Mucosa of descending colon (tissue), 3 donors: ENCODE results near the gene PET100. TPM values are rescaled to one million over a fixed set of nuclear protein-coding genes. Genes with fewer than 3 reads are reported as not detected.
A peak's percentile ranks its signal among the peaks of the same experiment; 100 is the strongest.

Experiments used
- ATAC-seq: fragments of 200-7000 bp; cut with Tn5 transposase; one replicate; pipeline ENCODE4 v1.9.1; 2020; ENCODE audit warnings: mild to moderate bottlenecking, moderate library complexity
- DNase-seq, 3 donors: peaks; one replicate each; pipeline ENCODE4 v3.0.0-alpha.2; 2020
- H3K36me3 ChIP-seq: fragments of 200-600 bp; one replicate; pipeline ENCODE4 v1.8.0; 2021; ENCODE audit warnings: low read depth, mild to moderate bottlenecking
- H3K4me1 ChIP-seq: fragments of 200-600 bp; one replicate; pipeline ENCODE4 v1.8.0; 2021; ENCODE audit warnings: low read depth, mild to moderate bottlenecking
- H3K4me3 ChIP-seq: fragments of 200-600 bp; one replicate; pipeline ENCODE4 v1.8.0; 2021; ENCODE audit warnings: mild to moderate bottlenecking
- H3K9me3 ChIP-seq: fragments of 200-600 bp; one replicate; pipeline ENCODE4 v1.8.0; 2021; ENCODE audit warnings: mild to moderate bottlenecking
- CTCF ChIP-seq: fragments of 200-600 bp; IDR thresholded peaks from one replicate; pipeline ENCODE4 v1.8.0; 2022; ENCODE audit warnings: antibody characterized with exemption, mild to moderate bottlenecking
- intact Hi-C, 2 donors: fragments of 100-400 bp; cut with DNase I in 1 of 2; cut with micrococcal nuclease in 1 of 2; formaldehyde crosslinking; loops; one replicate each; pipeline versions ENCODE4 v1.11.0 to v1.11.1; 2022; cut with DNase I, micrococcal nuclease
- total RNA-seq, 3 donors: library from RNA; stranded (reverse); fragmentation: NEBNext Ultra II Directional in 2 of 3; extraction: Animal tissue kit (Norgen Biotek cat#: 25700) in 2 of 3; gene quantifications; one replicate each; pipeline versions ENCODE4 v1.2.1 to v1.2.4, GENCODE V29; 2021 to 2023
- donor health status: DM: no; HTN: no; CAD: no; lungs with moderate emphysema.
- donor health status: DM: no; HTN: no; CAD: no.
- donor health status: DM: no; HTN: yes; CAD: no.

Gene PET100
- total RNA-seq, 3 donors from 2014 or later: 91.1 to 153 (median 110) TPM

GRCh38 chr19:7619671-7620441 is 9.7 kb upstream of the PET100 start:
- DNase-seq (peak in 1 of 3 donors; percentile 65), ATAC-seq (peak; percentile 3)
- TF ChIP-seq CTCF: no peak
- Histone ChIP-seq H3K9me3 (no peaks in the 10 kb centered on the region), H3K36me3 (peaks cover 4% of the 10 kb centered on the region), H3K4me3 (no peak overlapping the region), H3K4me1 (peaks cover 26% of the 10 kb centered on the region)
- intact Hi-C loops: no loop called here

DNA sequence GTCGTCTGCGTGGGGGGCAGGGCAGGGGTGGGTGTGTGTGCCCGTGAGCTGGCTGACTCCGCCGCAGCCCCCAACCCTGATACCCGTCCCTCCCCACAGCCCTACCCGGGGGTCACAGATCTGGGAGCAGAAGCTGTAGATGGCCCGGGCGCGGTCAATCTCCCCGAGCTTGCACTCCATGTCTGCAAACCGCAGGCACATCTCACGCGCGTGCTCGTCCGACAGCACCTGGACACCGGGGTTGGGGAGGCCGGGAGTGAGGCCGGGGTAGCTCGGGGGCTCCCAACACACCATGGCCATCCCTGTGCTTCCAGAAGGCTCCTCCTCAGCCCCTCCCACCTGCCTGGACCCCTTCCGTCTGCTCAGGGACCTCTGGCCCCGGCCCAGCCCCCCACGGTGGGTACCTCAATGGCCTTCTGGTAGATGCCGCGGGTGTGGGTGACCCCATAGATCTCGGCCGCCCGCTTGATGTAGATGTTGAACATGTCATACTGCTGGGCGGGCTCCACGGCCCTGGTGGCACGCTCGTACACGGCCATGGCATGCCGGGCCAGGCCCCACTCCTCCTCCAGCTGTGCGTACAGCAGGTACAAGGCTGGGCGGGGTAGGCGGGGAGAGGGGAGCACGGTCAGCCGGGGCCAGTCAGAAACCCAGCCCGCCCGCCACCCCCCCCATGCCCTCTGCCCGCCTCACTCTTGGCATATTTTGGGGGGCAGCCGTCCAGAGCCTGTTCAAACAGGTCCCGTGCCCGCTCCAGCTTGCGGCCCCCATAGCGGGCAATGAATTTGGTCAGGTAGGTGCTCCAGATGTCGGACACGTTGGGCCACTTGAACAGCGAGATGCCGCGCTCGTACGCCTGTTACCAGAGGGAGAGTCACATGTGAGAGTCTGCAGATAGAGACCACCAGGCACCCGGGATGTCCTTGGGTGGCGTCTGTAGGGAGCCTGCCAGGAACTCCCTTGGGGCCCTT is 8.9 kb upstream of the PET100 start:
- intact Hi-C loops: no loop called here
- H3K4me3 ChIP-seq: no peak overlapping the region
- ATAC-seq: no peak
- no peaks in the 10 kb centered on the region for H3K9me3 ChIP-seq
- peaks cover 26% of the 10 kb centered on the region for H3K4me1 ChIP-seq
- peaks cover 4% of the 10 kb centered on the region for H3K36me3 ChIP-seq
- TF ChIP-seq CTCF: no peak
- peak in 1 of 3 donors; percentile 56 for DNase-seq

- Histone ChIP-seq H3K4me1 (peaks cover 30% of the 10 kb centered on the region), H3K4me3 (no peak overlapping the region), H3K9me3 (no peaks in the 10 kb centered on the region), H3K36me3 (peaks cover 4% of the 10 kb centered on the region)
- intact Hi-C loops: no loop called here
- no peak for TF ChIP-seq CTCF
- no peak for ATAC-seq
- DNase-seq: no peak
Measured at GRCh38 chr19:7622933-7623685, 6.5 kb upstream of the PET100 start.

GRCh38 chr19:7623725-7624603 is 5.6 kb upstream of the PET100 start:
- Histone ChIP-seq H3K4me1 (peaks cover 28% of the 10 kb centered on the region), H3K36me3 (peaks cover 4% of the 10 kb centered on the region), H3K9me3 (no peaks in the 10 kb centered on the region), H3K4me3 (no peak overlapping the region)
- intact Hi-C loops: no loop called here
- ATAC-seq (no peak), DNase-seq (peak in 1 of 3 donors; percentile 47)
- TF ChIP-seq CTCF: no peak
